GM19240 (cell line): ENCODE data around the gene RRH.
"Not testable (repeated sequence)": the region's sequence is repeated elsewhere in the genome, so short reads cannot be mapped to it uniquely, and the experiment has no call there.

Experiments
- DNase-seq: peaks from one replicate; pipeline ENCODE4 v3.0.0; 2011; ENCODE audit warnings: low spot score; ENCODE audit not compliant: insufficient read length

The RRH gene

GRCh38 chr4:109827672-109828071 is at the start of gene RRH:
Gene RRH (plus strand): TSS chr4:109827972. CDS start chr4:109828028, 56 bp downstream.
- DNase-seq = no peak

DNA sequence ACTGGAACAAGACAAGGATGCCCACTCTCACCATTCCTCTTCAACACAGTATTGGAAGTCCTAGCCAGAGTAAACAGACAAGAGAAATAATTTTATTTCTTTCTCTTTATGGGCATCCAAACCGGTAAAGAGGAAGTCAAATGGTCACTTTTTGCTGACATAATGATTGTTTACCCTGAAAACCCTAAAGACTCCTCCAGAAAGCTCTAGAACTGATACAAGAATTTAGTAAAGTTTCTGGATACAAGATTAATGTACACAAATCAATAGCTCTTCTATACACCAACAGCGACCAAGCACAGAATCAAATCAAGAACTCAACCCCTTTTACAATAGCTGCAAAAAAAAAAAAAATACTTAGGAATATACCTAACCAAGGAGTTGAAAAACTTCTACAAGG is 45.7 kb upstream of the RRH start:
- not testable (repeated sequence) for DNase-seq

DNA sequence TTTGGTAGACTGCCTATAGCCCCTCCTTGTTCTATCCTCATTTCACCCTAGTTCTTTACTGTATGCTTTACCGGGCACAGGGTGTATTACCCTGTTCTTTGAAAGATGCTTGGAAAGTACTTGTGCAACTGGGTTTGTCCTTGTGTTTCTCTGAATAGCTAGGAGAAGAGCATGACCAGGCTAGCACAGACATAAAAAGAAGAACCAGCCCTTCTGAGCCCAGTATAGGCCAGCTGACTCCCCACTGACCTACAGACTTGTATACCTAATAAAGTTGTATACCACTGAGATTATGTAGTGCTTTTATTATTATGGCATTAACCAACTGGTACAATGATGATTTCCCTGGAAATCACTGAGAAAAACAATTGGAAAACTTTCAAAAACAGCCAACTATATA is 40.9 kb upstream of the RRH start:
- DNase-seq = no peak

DNA sequence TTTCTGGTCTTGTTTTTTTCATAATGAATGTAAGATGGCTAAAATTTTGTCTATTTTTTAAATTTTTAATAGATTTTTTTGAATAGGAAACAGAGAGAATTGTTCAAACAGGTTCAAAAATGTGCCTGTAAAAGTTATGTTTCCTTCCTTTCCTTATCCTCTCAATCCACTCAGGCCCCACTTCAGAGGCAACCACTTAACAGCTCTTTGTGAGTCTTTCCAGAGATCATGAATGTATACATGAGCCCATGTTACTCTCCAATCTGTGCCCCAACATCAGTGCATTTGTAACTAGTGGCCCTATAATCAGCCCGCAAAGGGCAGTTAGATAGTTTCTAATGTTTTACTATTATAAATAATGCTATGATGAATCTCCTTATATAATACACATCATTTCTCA is 40.0 kb upstream of the RRH start:
- DNase-seq = no peak

DNA sequence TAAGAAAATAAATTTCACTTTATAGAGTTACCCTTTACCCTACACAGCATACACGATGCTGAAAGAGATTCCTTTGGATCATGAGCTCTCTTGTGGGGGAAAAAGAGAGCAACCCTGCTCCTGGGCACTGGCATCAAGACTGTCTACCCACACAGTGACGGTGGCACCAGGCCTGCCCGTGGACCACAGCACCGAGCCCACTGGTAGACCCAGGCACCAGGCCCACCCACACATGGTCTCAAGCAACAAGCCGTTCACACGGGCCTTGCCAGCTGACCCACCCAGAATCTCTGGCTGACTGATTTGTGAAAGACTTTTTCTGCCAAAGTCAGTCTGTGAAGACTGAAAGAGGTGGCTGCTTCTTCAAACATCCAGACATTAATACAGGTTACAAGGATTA is 32.7 kb upstream of the RRH start:
- DNase-seq = no peak

DNA sequence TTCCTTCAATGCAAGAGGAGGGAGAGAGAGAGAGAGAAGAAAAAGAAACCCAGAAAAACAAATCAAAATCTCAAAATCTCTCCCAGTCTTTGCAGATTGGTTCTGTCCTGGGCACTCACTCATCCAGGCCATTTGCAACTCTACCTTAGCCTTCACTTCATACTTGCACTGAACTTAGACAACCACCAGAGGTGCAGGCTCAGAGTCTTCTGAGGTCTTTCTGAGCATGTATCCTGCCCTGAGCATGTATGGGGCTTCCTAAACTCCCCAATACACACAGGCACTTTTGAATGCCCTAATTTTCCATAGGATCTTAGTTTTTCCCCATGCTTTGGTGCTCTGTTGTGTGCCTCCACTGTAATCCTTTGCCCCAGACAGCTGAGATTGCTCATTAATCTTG is 28.9 kb upstream of the RRH start:
- DNase-seq = no peak

GRCh38 chr4:109801099-109801789 is 26.5 kb upstream of the RRH start:
- no peak for DNase-seq

DNA sequence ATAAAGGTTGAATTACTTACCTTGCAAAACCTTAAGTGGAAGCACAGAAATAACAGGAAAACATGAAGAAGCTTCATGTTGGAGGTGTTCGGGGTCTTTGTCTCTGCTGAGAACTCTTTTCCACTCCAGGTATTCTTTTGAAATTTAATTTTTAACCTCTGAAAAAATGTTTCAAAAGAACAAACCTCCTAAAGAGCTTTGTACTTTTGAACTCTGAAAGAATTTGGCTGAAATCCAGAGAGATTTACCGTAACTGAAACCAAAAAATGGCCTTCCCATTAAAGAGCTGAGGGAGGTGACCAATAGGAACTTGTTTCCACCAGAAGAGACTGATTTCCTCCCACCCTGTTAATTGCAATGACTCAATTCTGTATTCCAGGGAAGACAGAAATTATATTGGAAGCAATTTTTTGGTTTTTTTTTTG is 25.9 kb upstream of the RRH start, which contains the start of gene CFI:
Gene CFI (minus strand): TSS at position 105 of the 425 bp plus-strand sequence. CDS start 28 bp downstream, at position 77.
- no peak for DNase-seq

- no peak for DNase-seq
These were observed 23.7 kb upstream of the RRH start for GRCh38 chr4:109803924-109804571.

GRCh38 chr4:109809655-109810054 is 18.1 kb upstream of the RRH start:
- no peak for DNase-seq

- no peak for DNase-seq
These were observed 17.0 kb upstream of the RRH start for GRCh38 chr4:109810552-109811387.

DNA sequence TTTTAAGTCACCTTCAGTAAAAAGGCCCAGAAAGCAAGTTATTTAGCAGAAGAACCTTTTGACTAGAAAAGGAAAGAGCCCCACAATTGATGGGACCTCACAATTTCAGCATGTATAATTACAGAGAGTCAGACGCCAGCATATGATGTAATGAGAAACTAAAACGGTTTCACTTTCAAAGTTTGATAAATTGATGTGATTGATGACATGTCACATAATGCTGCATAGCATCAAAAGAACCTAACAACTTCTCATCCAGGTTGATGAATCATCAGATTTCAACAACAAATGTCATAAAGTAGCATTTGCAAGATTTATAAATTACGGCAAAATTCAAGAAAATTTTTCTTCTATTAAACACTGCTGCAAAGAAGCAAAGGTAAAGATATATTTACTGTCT is 16.1 kb upstream of the RRH start:
- DNase-seq = no peak

DNA sequence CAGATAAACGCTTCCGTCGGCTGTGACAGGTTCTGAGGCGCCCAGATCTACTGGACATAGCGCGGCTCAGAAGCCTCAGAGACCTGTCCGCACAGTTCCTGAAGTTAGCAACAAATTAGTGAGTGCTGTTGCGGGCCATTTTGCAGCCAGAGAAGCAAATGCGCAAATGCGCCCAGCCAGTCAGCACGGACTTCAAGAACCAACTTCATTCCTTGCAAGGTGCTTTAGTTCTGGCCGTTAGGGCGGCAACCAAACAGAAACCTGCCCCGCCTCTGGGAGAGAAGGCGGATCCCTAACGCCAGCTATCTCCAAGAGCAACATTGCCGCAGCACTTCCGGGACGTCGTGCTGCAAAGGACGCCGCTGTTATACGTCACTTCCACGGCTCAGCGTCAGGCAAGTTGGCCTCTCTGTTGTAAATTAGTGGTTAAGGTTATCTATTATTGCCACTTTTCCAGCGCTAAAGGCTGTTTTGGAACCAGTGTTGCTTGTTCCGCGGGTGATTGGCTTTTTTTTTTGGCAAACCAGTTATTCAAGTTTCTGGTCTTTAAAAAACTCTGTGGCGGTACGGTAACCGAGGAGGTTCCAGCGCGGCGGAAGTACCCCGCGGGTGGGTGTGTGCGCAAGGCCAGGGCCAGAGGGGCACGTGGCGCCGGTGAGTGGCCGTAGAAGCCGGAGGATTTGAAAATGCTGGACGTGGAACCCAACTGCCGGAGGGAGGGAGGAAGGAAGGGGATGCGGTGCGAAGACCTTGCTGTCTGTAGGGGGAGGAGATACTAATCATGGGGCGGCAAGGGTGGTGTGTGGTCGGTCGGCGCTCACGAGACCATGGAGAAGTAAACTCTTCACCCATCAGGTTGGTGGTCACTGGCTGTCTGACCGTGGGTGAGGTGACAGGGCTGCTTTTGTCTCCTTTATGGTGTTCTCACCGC is 12.4 kb upstream of the RRH start, which contains the start of gene GAR1:
Gene GAR1 (plus strand): TSS at position 612 of the 931 bp plus-strand sequence. CDS start 403 bp downstream, outside the sequence.
- DNase-seq = peak; percentile 69

- no peak for DNase-seq
These were observed 11.7 kb upstream of the RRH start for GRCh38 chr4:109816082-109816442.

GRCh38 chr4:109816894-109817293 is 10.9 kb upstream of the RRH start:
- DNase-seq = no peak

DNA sequence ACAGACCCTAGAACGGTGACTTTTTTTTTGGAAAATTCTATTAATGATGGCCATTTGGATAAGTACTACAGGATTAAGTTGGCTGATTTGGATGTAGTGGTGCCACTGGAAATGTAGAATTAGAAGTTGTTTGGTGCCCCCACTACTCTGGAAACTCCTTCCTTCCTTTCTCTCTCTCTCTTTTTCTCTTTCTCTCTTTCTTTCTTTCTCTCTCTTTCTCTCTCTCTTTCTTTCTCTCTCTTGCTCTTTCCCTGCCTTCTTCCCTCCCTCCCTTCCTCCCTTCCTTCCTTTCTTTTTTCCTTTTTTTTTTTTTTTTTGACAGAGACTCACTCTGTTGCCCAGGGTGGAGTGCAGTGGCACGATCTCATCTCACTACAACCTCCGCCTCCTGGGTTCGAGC is 9.5 kb upstream of the RRH start:
- DNase-seq = no peak

DNA sequence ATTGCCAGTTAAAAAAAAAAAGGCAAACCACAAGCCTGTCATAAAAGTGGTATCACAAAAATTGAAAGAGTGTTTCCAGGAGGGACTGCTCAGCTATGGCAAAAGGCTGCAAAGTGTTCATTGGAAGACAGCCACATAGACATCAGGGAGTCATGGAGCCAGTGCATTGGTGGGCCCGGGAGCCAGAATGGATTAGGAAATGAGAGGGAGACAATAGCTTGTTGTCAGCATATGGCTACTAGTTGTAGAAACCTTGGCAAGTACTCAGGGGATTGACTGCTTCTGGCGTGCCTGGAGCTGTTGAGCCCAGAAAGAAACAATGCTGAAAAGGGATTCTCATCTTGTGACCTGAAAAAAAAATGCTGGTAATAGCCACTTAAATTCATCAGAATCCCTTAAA is 7.2 kb upstream of the RRH start:
- DNase-seq = no peak

DNA sequence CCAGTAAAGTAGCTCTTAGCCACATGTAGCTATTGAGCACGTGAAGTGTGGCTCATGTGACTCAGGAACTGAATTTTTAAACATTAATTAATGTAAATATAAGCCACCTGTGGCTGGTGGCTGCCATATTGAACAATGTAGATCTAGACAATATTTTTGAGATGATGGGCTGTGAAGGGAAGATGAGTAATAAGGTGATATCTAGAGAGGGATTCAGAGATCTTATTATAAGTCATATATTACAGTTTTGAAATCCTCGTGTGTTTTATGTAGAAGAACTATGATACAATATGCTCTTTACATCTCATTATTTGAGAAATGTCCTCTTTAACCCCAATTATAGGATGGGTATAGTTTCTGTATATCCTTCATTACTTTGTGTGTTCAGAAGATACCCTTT is 6.6 kb upstream of the RRH start:
- DNase-seq = no peak

DNA sequence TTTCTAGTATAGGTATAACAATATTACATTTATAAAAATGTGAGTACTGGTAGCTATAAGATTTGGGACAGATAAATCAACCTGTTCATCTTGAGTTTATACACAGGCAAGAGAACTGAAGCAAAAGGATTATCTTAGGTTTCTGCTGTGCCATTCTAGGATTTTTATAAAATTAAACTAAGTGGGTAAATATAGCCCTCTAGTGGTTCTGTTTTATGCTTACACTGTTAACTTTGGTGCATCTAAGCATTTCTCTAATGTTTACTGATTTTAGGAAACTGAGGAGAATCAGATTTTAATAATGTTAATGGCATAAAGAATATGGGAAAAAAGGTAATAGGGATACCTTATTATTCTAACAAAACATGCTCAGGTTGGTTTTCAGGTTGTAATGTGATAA is 1.1 kb upstream of the RRH start:
- no peak for DNase-seq

GRCh38 chr4:109833756-109834155 is 6.0 kb downstream of the RRH start:
- DNase-seq = no peak

DNA sequence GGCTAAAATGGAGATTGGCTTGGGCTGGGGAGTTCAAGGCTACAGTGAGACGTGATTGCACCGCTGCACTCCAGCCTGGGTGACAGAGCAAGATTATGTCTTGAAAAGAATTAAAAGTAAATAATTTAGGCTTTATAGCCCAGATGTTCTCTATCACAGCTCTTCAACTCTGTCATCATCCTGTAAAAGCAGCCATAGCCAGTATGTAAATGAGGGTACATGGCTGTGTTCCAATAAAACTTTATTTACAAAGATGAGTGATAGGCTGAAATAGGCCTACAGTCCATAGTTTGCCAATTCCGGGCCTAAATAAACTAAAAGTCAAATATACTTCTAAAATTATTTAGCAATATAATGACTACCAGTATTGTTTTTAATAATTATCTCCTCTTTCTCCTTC is 9.2 kb downstream of the RRH start:
- DNase-seq = no peak
